Esophagus muscularis mucosa (tissue), 4 donors: ENCODE data around the gene MEN1. TPM values are rescaled to one million over a fixed set of nuclear protein-coding genes. Genes with fewer than 3 reads are reported as not detected.

ENCODE experiments used
- DNase-seq: peaks from one replicate; pipeline ENCODE4 v3.0.0-alpha.2; 2017; ENCODE audit errors: extremely low spot score
- H3K27ac ChIP-seq, 4 donors: fragments of 200-600 bp; sonication (generic); replicated peaks in 1 of 4; 1 replicate in 3 of 4; 2 replicates in 1 of 4; pipeline ENCODE4 v1.5.1; 2016 to 2019; ENCODE audit warnings: mild to moderate bottlenecking in 1 of 4
- H3K27me3 ChIP-seq, 4 donors: fragments of 200-600 bp; sonication (generic); one replicate each; pipeline versions ENCODE4 v1.5.1 to v1.6.0; 2016 to 2019
- H3K36me3 ChIP-seq, 4 donors: fragments of 200-600 bp; sonication (generic); one replicate each; pipeline ENCODE4 v1.5.1; 2016 to 2019
- H3K4me1 ChIP-seq, 4 donors: fragments of 200-600 bp; sonication (generic); one replicate each; pipeline ENCODE4 v1.5.1; 2016 to 2019
- H3K4me3 ChIP-seq, 4 donors: fragments of 200-600 bp; sonication (generic); 1 replicate in 2 of 4; 2 replicates in 2 of 4; pipeline ENCODE4 v1.5.1; 2016 to 2019; ENCODE audit warnings: mild to moderate bottlenecking in 4 of 4, moderate library complexity in 1 of 4
- H3K9me3 ChIP-seq, 4 donors: fragments of 200-600 bp; sonication (generic); 1 replicate in 3 of 4; 2 replicates in 1 of 4; pipeline ENCODE4 v1.5.1; 2016 to 2019
- EP300 ChIP-seq: sonication (generic); formaldehyde crosslinking; IDR thresholded peaks from one replicate; pipeline ENCODE4 v1.6.1; 2017; ENCODE audit warnings: antibody characterized with exemption
- POLR2A ChIP-seq: fragments of 450-650 bp; IDR thresholded peaks from one replicate; pipeline ENCODE4 v1.6.1; 2017; ENCODE audit warnings: antibody characterized with exemption, moderate library complexity, mild to moderate bottlenecking, low read depth
- POLR2AphosphoS5 ChIP-seq, 2 donors: sonication (generic); formaldehyde crosslinking; IDR thresholded peaks; one replicate each; pipeline ENCODE4 v1.6.1; 2017; ENCODE audit warnings: antibody characterized with exemption in 2 of 2
- WGBS: methylation state at CpG from one replicate; pipeline ENCODE4 v1.1.5; 2018; 5-methylcytosine and 5-hydroxymethylcytosine counted together
- intact Hi-C: fragments of 100-400 bp; cut with DNase I; formaldehyde crosslinking; loops from one replicate; pipeline ENCODE4 v1.15.1; 2023
- total RNA-seq, 4 donors: library from RNA; depleted of rRNA; stranded (reverse); fragments of >200 nt; gene quantifications; one replicate each; pipeline versions ENCODE4 v1.1.0 to v1.2.1, GENCODE V29; 2016
- TF ChIP-seq, protein P1 (sequence below), 3 experiments: fragments of 200-600 bp in 2 of 3; fragments of 450-650 bp in 1 of 3; sonication (generic) in 2 of 3; IDR thresholded peaks; one replicate each; pipeline ENCODE4 v1.5.1; 2017 to 2019; ENCODE audit warnings: antibody characterized with exemption in 3 of 3, mild to moderate bottlenecking in 2 of 3, moderate library complexity in 1 of 3

Gene MEN1
- total RNA-seq, 4 donors from 2014 or later: 10.4 to 18.7 (median 11.5) TPM

DNA sequence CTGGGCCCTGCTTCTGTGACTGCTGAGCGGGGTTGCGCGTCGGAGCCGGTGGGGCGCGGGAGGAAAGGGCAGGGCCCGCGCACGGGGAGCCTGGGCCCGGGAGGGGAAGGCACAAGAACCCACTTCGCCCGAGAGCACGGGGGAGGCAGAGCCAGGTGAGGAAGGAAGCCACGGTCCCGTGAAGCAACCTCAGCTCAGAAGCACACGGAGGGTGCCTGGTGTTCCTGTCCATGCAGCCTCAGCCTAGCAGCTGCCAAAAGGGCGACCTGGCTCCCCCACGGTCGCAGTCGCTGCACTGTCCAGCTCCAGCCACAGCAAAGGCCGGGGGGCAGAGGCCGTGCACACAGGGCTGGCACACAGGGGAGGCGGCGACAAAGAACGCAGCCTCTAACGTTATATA is 43.4 kb upstream of the MEN1 start:
- H3K4me1 ChIP-seq: peaks cover 90 to 100% (median 99%) of the 10 kb centered on the region in 4 donors
- no peak for DNase-seq
- no peaks in the 10 kb centered on the region for H3K9me3 ChIP-seq
- H3K27ac ChIP-seq: peak overlapping the region; percentile 93 to 98 (median 94)
- intact Hi-C loops: no loop called here
- TF ChIP-seq, protein P1, sequence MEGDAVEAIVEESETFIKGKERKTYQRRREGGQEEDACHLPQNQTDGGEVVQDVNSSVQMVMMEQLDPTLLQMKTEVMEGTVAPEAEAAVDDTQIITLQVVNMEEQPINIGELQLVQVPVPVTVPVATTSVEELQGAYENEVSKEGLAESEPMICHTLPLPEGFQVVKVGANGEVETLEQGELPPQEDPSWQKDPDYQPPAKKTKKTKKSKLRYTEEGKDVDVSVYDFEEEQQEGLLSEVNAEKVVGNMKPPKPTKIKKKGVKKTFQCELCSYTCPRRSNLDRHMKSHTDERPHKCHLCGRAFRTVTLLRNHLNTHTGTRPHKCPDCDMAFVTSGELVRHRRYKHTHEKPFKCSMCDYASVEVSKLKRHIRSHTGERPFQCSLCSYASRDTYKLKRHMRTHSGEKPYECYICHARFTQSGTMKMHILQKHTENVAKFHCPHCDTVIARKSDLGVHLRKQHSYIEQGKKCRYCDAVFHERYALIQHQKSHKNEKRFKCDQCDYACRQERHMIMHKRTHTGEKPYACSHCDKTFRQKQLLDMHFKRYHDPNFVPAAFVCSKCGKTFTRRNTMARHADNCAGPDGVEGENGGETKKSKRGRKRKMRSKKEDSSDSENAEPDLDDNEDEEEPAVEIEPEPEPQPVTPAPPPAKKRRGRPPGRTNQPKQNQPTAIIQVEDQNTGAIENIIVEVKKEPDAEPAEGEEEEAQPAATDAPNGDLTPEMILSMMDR (IDR thresholded peaks at IDR 0.05): no peak
- TF ChIP-seq POLR2AphosphoS5 (IDR thresholded peaks at IDR 0.05) (no peak), POLR2A (no peak), EP300 (no peak)
- 86% methylated on average over 26 of the region's 27 CpGs for WGBS
- no peaks in the 10 kb centered on the region for H3K27me3 ChIP-seq
- H3K4me3 ChIP-seq: no peak overlapping the region
- peaks cover 15 to 40% (median 37%) of the 10 kb centered on the region in 4 donors for H3K36me3 ChIP-seq

DNA sequence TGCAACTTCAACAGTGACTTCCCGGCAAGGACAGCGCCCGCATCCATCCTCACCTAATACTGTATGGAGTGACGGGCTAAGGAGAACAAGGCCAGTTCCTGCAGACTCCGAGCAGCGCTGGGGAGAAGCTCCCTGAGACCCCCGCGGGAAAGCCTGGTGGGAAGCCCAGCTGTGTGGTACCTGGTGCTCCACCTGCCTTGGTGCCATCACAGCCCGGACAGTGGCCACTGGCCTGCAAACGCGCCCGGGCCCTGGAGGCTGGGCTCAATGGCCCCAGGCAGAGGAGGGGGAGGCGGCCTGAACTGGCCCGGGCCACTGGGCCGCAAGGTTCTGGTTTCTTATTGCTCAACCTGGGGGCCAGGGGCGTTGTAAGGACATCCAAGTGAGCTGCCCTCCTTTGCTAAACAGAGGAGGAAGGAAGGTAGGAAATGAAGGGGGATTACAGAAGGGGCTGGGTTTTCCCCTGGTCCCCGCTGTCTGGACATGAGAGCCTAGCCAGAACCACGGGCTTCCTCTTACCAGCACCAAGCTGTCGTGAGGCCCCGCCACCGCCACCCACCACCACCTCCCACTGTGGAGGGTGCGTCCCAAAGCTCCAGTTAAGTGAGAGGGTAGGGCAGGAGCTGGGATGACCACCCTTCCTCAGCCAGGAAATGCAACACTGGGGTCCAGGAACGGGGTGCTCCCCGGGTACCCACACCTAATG is 42.6 kb upstream of the MEN1 start:
- H3K27me3 ChIP-seq: no peaks in the 10 kb centered on the region
- peaks cover 10 to 35% (median 30%) of the 10 kb centered on the region in 4 donors for H3K36me3 ChIP-seq
- peak overlapping the region; percentile 93 to 98 (median 94) for H3K27ac ChIP-seq
- no peaks in the 10 kb centered on the region for H3K9me3 ChIP-seq
- WGBS: 83% methylated on average over 8 of the region's 24 CpGs
- no peak for TF ChIP-seq POLR2A
- TF ChIP-seq EP300: no peak
- no peak for TF ChIP-seq POLR2AphosphoS5 (IDR thresholded peaks at IDR 0.05)
- TF ChIP-seq, protein P1 (IDR thresholded peaks at IDR 0.05): no peak
- intact Hi-C loops: no loop called here
- H3K4me1 ChIP-seq: peaks cover 90 to 100% (median 95%) of the 10 kb centered on the region in 4 donors
- H3K4me3 ChIP-seq: no peak overlapping the region
- no peak for DNase-seq

- no peak for DNase-seq
- Histone ChIP-seq H3K27ac (peak overlapping the region; percentile 93 to 98 (median 94)), H3K36me3 (peaks cover 10 to 28% (median 22%) of the 10 kb centered on the region in 4 donors), H3K4me3 (no peak overlapping the region), H3K4me1 (peaks cover 85 to 100% (median 92%) of the 10 kb centered on the region in 4 donors), H3K27me3 (no peaks in the 10 kb centered on the region), H3K9me3 (no peaks in the 10 kb centered on the region)
- WGBS: 78% methylated on average over 6 of the region's 8 CpGs
- TF ChIP-seq POLR2AphosphoS5 (IDR thresholded peaks at IDR 0.05) (no peak), EP300 (no peak), POLR2A (no peak)
- TF ChIP-seq, protein P1 (IDR thresholded peaks at IDR 0.05): no peak
- intact Hi-C loops: no loop called here
Observed at GRCh38 chr11:64851831-64852351, 41.5 kb upstream of the MEN1 start.

- Histone ChIP-seq H3K4me1 (peaks cover 77 to 91% (median 84%) of the 10 kb centered on the region in 4 donors), H3K9me3 (no peaks in the 10 kb centered on the region), H3K27me3 (no peaks in the 10 kb centered on the region), H3K27ac (peak overlapping the region; percentile 93 to 98 (median 94)), H3K36me3 (peaks cover 10 to 28% (median 22%) of the 10 kb centered on the region in 4 donors), H3K4me3 (no peak overlapping the region)
- intact Hi-C loops: no loop called here
- no peak for TF ChIP-seq EP300
- TF ChIP-seq POLR2AphosphoS5 (IDR thresholded peaks at IDR 0.05): no peak
- TF ChIP-seq, protein P1 (IDR thresholded peaks at IDR 0.05): no peak
- TF ChIP-seq POLR2A: no peak
- no peak for DNase-seq
- 57% methylated on average over 9 of the region's 13 CpGs for WGBS
Observed at GRCh38 chr11:64850979-64851567, 40.7 kb upstream of the MEN1 start.
